Measurements from ENCODE around the gene GRM3.
"Not testable (repeated sequence)": the region's sequence is repeated elsewhere in the genome, so short reads cannot be mapped to it uniquely, and the experiment has no call there.

The GRM3 gene

DNA sequence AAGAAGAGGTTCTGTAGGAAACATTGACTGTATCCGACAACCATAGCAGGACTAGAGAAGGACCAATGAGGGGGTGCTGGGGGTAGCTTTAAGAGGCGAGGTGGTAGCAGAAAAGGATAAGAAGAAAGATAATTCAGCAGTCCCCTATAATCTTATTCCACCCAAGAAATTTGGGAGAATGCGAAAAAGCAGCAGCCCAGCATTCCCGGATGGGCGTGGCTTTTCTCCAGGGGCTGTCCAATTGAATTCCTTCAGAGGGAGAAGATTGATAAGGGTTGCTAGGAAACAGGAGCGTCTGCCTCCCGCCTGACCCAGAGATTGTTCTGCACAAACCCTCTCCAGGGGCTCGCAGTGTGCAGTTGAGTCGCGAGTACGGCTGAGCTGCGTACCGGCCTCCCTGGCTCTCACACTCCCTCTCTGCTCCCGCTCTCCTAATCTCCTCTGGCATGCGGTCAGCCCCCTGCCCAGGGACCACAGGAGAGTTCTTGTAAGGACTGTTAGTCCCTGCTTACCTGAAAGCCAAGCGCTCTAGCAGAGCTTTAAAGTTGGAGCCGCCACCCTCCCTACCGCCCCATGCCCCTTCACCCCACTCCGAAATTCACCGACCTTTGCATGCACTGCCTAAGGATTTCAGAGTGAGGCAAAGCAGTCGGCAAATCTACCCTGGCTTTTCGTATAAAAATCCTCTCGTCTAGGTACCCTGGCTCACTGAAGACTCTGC is at the start of gene GRM3:
Gene GRM3 (plus strand): TSS at position 349 of the 721 bp plus-strand sequence. CDS start 121,237 bp downstream, outside the sequence.
- peak; percentile 43 for DNase-seq (ENCODE audit: low spot score)

DNA sequence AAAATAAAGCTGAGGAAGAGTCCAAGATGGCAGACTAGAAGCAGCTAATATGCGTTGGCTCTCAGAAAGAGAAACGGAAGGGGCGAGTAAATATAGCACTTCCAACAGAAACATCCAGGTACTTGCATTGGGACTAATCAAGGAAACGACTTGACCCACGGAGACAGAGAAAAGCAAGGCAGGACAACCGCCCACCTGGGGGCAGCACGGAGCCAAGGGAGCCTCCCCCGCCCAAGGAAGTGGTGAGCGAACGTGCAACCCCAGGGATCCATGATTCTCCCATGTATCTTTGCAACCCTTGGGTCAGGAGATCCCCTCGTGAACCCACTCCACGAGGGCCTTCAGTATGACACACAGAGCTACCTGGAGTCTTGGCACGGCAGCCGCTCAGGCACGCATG is 45.4 kb upstream of the GRM3 start:
- peak; percentile 30 for DNase-seq (ENCODE audit: low spot score)

- DNase-seq (ENCODE audit: low spot score) = no peak
These were observed 45.0 kb upstream of the GRM3 start for GRCh38 chr7:86598721-86599120.

DNA sequence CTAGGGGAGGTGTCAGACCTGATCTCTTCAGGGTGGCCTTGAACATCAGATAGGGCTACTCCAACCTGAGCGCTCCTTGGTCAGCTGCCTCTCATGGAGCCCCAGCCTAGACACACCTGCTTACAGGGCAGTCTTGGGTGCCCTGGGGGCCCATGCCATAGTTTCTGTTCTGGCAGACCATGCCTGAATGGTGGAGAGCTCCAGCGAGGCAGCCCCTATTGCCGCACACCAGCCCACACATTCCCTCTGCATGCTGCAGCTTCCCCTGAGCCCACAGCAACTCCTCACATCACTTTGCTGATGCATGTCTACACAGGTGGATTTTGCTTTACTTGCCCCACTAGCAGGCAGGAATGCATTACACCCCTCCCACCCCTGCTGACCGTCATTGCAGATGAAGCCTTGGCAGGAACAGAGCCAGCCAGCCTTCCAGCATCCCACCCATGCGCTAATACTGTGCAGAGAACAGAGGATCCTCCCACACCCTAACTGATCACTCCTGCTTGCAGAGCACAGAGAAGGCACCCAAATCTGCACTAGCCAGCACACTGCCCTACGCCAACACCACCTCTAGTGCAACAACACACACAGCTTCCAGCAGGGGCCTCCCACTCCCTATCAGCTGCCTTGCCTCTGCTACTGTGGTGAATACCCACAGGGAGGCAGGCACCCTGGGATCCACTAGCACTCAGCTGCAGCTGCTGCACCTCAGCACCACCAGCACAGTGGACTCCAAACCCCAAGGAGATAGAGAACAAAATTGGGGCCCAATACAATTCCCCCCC is 43.0 kb upstream of the GRM3 start:
- DNase-seq (ENCODE audit: low spot score) = peak; percentile 18

DNA sequence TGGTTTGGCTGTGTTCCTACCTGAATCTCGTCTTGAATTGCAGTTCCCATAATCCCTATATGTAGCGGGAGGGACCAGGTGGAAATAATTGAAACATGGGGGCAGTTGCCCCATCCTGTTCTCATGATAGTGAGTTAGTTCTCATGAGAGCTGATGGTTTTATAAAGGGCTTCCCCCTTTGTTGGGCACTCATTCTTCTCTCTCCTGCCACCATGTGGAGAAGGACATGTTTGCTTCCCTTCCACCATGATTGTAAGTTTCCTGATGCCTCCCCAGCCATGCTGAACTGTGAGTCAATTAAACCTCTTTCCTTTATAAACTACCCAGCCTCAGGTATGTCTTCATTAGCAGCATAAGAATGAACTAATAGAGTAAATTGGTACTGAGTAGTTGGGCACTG is 28.0 kb upstream of the GRM3 start:
- DNase-seq (ENCODE audit: low spot score) = not testable (repeated sequence)

- peak; percentile 28 for DNase-seq (ENCODE audit: low spot score)
These were observed 844 bp downstream of the GRM3 start for GRCh38 chr7:86644282-86645224.

DNA sequence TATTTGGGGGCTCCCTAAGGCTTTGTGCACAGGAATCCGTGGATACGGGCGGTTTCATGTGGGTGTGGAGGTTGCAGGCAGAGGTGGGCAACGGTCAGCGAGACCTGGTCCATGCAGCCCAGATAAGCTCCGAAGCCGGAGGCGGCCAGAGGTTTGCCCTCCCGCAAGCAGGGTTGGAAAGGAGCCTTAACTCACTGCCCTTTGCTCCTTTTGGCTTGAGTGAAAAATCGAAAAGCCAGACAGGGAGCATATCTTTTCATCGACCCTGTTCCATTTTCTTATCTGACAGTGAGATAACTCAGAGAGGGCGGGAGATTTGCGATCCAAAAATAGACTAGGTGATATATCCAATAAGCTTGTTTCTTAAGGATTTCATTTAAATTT is 1.5 kb downstream of the GRM3 start:
- no peak for DNase-seq (ENCODE audit: low spot score)

GRCh38 chr7:86645676-86646276 is 2.1 kb downstream of the GRM3 start:
- DNase-seq (ENCODE audit: low spot score) = no peak

- DNase-seq (ENCODE audit: low spot score) = no peak
These were observed 3.8 kb downstream of the GRM3 start for GRCh38 chr7:86647385-86648094.

- no peak for DNase-seq (ENCODE audit: low spot score)
These were observed 4.5 kb downstream of the GRM3 start for GRCh38 chr7:86648169-86648568.

DNA sequence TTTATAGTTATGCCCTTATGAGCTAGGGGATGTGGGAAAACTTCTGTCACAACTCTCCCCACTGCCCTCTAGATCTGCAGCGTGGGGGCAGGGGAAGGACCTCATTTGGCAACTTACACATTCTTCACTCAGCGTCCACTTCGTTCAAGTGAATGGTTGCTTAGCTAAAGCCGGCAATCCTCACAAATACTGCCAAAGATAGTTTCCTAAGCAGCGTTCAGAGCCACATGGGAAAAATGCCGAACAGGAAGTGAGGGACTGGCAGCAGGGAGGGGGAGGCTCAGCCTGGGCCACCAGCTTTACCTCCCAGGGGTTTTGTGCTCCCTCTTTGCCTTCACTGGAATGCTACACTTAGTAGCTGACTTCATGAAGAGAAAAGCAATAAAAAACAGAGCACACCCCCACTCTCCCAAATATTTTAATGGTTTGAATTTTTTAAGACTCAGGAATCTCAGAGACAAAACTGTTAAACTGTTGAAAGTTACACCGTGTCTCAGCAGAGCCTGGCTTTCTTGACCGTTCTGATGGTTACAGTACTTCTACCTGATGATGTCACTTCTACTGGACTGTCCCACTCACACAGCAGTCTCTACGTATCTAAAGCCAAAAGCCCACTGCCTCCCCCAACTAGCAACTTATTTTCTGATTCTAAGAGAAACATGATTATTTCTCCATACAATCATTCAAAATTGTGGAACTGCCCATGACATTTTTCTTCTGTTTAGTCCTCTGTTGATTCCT is 10.4 kb downstream of the GRM3 start:
- DNase-seq (ENCODE audit: low spot score) = no peak

GRCh38 chr7:86657948-86658347 is 14.2 kb downstream of the GRM3 start:
- no peak for DNase-seq (ENCODE audit: low spot score)

DNA sequence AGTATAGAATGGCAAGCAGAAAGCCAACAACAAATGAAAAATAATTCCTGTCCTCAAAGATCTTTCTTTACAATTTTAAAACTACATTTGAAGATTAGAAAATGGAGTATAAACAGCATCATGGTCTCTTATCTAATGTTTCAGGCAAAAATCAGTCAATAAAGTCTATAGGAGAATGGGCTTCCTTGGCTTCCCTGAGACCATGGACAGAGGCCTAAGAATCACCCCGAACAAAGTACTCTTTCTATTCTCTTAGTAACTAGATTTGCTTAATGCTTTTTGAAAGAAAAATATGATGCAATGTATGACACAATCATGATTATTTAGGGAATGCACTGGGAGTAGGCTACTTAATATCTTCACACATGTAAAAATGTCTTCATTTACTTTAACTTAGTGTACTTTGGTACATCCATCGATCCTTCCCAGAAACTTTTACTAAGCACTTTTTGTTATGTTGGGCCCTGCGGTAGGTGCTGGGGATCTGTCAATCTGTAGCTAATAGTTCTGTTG is 17.3 kb downstream of the GRM3 start:
- DNase-seq (ENCODE audit: low spot score) = no peak

- DNase-seq (ENCODE audit: low spot score) = no peak
These were observed 20.8 kb downstream of the GRM3 start for GRCh38 chr7:86664486-86664885.

DNA sequence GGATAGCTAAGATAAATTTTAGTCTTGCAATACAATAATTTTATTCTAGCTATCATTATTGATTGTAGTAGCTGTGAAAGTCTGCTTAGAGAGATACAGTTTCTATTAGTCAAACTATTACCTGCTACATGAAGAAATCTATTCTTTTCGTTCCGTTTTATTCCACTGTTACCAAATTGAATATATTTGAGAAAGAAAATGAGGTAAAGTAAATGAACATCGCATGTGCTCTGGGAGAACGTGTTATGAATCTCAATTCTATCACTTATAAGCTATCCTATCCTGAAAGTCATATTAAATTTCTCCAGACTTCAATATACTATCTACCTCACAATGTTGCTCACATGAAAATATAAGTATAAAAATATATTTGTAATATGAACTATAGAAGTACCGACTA is 21.3 kb downstream of the GRM3 start:
- no peak for DNase-seq (ENCODE audit: low spot score)

DNA sequence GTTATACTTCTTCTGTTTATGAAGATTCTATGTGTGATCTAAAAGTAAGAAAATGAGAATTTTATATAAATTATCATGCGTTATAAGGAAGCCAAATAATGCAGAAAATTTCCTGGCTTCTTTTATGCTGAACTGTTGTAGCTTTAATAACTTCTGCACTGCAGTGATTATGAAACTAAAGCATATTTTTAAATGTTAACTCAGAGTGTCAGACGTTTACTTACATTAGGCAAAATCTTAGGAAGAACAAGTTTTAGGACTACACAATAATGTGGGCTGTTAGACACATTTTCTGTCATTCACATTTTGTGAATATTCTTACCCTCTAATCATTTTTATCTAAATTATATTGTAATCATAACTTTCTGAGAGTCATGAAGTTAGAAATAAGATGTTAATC is 22.0 kb downstream of the GRM3 start:
- DNase-seq (ENCODE audit: low spot score) = no peak

DNA sequence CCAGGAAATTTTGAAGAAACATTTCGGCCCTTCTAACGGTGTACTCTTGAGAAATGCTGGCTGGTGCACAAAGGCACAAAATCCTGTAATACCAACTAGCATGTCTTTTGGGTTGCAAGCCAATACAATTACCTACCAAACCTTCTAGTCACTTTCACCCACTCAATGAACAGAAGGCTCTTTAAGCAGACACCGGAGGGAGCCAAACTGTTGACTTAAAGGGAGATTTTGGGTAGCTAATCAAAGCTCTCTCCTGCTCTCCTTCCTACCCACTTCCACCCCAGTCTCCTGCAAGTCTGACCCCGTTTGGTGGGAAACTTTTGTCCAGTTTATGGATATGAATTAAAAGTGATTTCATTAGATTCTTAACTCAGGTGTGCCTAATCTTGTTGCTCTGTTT is 24.0 kb downstream of the GRM3 start:
- DNase-seq (ENCODE audit: low spot score) = no peak

DNA sequence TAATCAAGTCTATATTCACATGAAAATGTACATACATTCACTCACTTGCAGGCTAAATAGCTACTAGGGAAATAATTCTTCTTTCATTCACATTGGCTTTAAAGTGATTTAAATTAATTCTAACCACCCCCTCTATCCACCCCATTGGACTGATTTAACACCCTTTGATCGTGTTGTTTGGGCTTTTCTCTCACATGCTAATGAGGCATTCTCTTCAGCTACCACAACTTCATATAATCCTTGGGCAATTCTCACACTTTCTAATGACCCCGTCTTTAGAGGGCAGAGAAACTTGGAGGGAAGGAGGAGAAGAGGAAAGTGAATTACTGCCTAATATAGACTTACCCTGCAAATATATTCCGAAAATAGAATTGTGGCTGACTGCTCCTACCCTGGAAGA is 24.6 kb downstream of the GRM3 start:
- no peak for DNase-seq (ENCODE audit: low spot score)

GRCh38 chr7:86687831-86688230 is 44.1 kb downstream of the GRM3 start:
- DNase-seq (ENCODE audit: low spot score) = no peak

GRCh38 chr7:86689363-86689762 is 45.7 kb downstream of the GRM3 start:
- no peak for DNase-seq (ENCODE audit: low spot score)
